Osteocyte (in vitro differentiated cells): ENCODE data around the gene PXDC1. TPM values are rescaled to one million over a fixed set of nuclear protein-coding genes. Genes with fewer than 3 reads are reported as not detected.

Source experiments
- DNase-seq: peaks from one replicate; pipeline ENCODE4 v3.0.0; 2021; ENCODE audit warnings: mixed read lengths; ENCODE audit not compliant: unreplicated experiment; ENCODE audit errors: extremely low spot score
- H3K27ac Mint-ChIP-seq: one replicate; pipeline ENCODE4 v1.8.0; 2021; ENCODE audit warnings: mild to moderate bottlenecking, mixed read lengths; ENCODE audit not compliant: unreplicated experiment
- H3K27me3 Mint-ChIP-seq: one replicate; pipeline ENCODE4 v1.8.0; 2021; ENCODE audit warnings: mixed read lengths; ENCODE audit not compliant: unreplicated experiment
- H3K36me3 Mint-ChIP-seq: one replicate; pipeline ENCODE4 v1.8.0; 2021; ENCODE audit warnings: mixed read lengths; ENCODE audit not compliant: unreplicated experiment
- H3K4me1 Mint-ChIP-seq: one replicate; pipeline ENCODE4 v1.8.0; 2021; ENCODE audit warnings: mixed read lengths; ENCODE audit not compliant: unreplicated experiment
- H3K4me3 Mint-ChIP-seq: one replicate; pipeline ENCODE4 v1.8.0; 2021; ENCODE audit warnings: mild to moderate bottlenecking, moderate library complexity, mixed read lengths; ENCODE audit not compliant: unreplicated experiment
- H3K9me3 Mint-ChIP-seq: one replicate; pipeline ENCODE4 v1.8.0; 2021; ENCODE audit warnings: mixed read lengths; ENCODE audit not compliant: unreplicated experiment
- CTCF ChIP-seq: fragments of 200-600 bp; sonication (generic); IDR thresholded peaks from 2 replicates; pipeline ENCODE4 v1.5.0; 2021; ENCODE audit warnings: antibody characterized with exemption, mild to moderate bottlenecking, moderate library complexity
- total RNA-seq: library from RNA; stranded (reverse); gene quantifications from 2 replicates; pipeline ENCODE4 v1.2.1, GENCODE V29; 2021

The PXDC1 gene
- total RNA-seq, 1 donor from 2014 or later, result 129 TPM

DNA sequence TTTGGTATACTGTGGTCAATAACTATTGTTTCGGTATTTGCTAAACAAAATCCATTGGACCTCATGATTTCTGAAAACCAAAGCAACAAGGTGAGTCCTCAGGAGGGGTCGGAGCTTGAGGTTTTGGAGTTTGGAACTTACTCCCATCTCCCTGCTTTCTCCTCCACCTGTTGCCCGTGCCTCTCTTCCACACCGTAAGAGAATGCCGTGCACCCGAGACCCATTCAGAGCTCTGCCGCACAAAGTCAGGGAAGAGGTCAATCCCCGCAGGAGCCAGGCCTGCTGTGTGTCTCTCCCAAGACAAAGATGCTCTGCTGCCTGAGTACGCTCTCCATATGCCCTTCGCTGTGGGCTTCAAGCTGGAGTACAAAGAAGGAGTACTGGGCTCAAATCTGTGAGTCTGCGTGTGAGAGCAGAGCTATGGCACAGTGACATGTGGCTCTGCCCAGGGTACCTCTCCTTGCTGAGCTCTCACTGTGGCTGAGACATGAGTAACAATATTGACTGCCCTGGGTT is 23.9 kb downstream of the PXDC1 start:
- no peak for DNase-seq
- Mint-ChIP-seq H3K36me3 (peaks cover 48% of the 10 kb centered on the region), H3K9me3 (no peaks in the 10 kb centered on the region), H3K4me3 (no peak overlapping the region), H3K27ac (peak overlapping the region; percentile 40), H3K27me3 (no peaks in the 10 kb centered on the region), H3K4me1 (peaks cover 60% of the 10 kb centered on the region)
- no peak for TF ChIP-seq CTCF

- H3K9me3 Mint-ChIP-seq, result no peaks in the 10 kb centered on the region
- H3K27ac Mint-ChIP-seq, result peak overlapping the region; percentile 40
- DNase-seq, result no peak
Measured at GRCh38 chr6:3727036-3727435, 24.5 kb downstream of the PXDC1 start.

GRCh38 chr6:3726421-3726820 is 25.1 kb downstream of the PXDC1 start:
- peaks cover 52% of the 10 kb centered on the region for H3K36me3 Mint-ChIP-seq
- H3K4me3 Mint-ChIP-seq, result no peak overlapping the region
- H3K9me3 Mint-ChIP-seq, result no peaks in the 10 kb centered on the region
- peak overlapping the region; percentile 19 for H3K27ac Mint-ChIP-seq
- peaks cover 61% of the 10 kb centered on the region for H3K4me1 Mint-ChIP-seq
- no peak for DNase-seq
- no peak for TF ChIP-seq CTCF
- no peaks in the 10 kb centered on the region for H3K27me3 Mint-ChIP-seq

More at GRCh38 chr6:3727036-3727435, 24.5 kb downstream of the PXDC1 start:
- Mint-ChIP-seq H3K4me3 (no peak overlapping the region), H3K27me3 (no peaks in the 10 kb centered on the region), H3K36me3 (peaks cover 47% of the 10 kb centered on the region), H3K4me1 (peaks cover 60% of the 10 kb centered on the region)
- no peak for TF ChIP-seq CTCF

DNA sequence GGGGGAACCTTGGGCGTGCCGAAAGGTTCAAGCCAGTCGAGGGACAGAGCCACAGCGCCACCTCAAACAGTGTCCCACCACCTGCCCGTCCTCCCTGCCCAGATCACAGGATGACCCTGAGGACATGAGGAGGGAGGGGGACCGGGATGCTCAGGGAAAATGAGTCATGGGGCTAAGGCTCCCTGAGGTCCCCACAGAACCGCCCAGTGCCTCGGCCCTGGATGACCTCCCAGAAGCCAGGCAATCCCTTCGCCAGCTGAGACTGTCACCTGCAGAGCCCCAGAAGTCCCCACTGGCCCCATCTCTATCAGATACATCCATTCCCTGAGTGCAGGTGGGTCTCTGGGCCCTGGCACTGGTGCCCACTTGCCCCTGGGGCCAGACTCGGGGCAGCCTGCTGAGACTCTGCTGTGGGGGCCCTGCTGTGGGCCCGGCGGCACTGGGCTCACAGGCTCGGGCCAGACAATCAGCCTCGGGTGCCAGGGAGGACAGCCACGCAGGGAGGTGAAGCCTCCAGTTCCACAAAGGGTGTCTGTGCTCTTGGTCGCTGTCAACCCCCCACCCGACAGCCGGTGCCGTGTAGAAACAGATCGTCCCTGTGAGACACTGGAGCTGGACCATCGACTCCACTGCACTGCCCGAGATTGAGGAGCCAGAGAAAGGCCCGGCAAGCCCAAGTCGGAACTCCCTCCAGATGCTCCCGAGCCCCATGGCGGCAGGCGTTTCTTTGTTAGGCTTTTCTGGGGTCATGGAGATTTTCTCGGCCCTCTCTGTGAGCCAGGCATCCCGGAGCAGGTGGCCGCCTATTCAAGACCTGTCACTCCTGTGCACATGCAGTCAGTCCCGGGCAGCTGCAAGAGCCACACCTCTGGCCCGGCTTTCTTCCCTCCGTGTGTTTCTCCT is 26.1 kb downstream of the PXDC1 start:
- no peak for DNase-seq
- H3K9me3 Mint-ChIP-seq, result no peaks in the 10 kb centered on the region
- H3K27ac Mint-ChIP-seq, result no peak overlapping the region
- peaks cover 48% of the 10 kb centered on the region for H3K36me3 Mint-ChIP-seq
- no peak overlapping the region for H3K4me3 Mint-ChIP-seq
- peaks cover 61% of the 10 kb centered on the region for H3K4me1 Mint-ChIP-seq
- no peaks in the 10 kb centered on the region for H3K27me3 Mint-ChIP-seq
- no peak for TF ChIP-seq CTCF

GRCh38 chr6:3724451-3725144 is 26.9 kb downstream of the PXDC1 start:
- Mint-ChIP-seq H3K9me3 (no peaks in the 10 kb centered on the region), H3K27me3 (no peaks in the 10 kb centered on the region), H3K4me1 (peaks cover 57% of the 10 kb centered on the region), H3K4me3 (no peak overlapping the region), H3K36me3 (peaks cover 54% of the 10 kb centered on the region), H3K27ac (peak overlapping the region; percentile 77)
- no peak for DNase-seq
- no peak for TF ChIP-seq CTCF
